HepG2 (cell line): Measurements from ENCODE around the gene DZANK1. TPM values are rescaled to one million over a fixed set of nuclear protein-coding genes. Genes with fewer than 3 reads are reported as not detected.

Source experiments
- ADNP ChIP-seq: sonication (generic); formaldehyde crosslinking; IDR thresholded peaks from 2 replicates; pipeline ENCODE4 v1.4.0; 2020; ENCODE audit warnings: missing genetic modification reagents
- DMTF1 ChIP-seq: sonication (generic); formaldehyde crosslinking; IDR thresholded peaks from 2 replicates; pipeline ENCODE4 v1.4.0; 2020; ENCODE audit warnings: mild to moderate bottlenecking, missing genetic modification reagents
- ELK4 ChIP-seq: sonication (generic); formaldehyde crosslinking; IDR thresholded peaks from 2 replicates; pipeline ENCODE4 v1.9.0; 2021; ENCODE audit warnings: missing genetic modification reagents, borderline replicate concordance
- FOXK2 ChIP-seq: fragments of 450-650 bp; IDR thresholded peaks from 2 replicates; pipeline ENCODE4 v1.6.1; 2016
- MIXL1 ChIP-seq: IDR thresholded peaks from 2 replicates; pipeline ENCODE4 v1.6.1; 2016
- MLX ChIP-seq: IDR thresholded peaks from 2 replicates; pipeline ENCODE4 v1.6.1; 2016
- MXD4 ChIP-seq: IDR thresholded peaks from 2 replicates; pipeline ENCODE4 v1.6.1; 2016; ENCODE audit warnings: mild to moderate bottlenecking, missing biosample characterization, missing genetic modification reagents
- NFYB ChIP-seq: sonication (generic); formaldehyde crosslinking; IDR thresholded peaks from 2 replicates; pipeline ENCODE4 v1.4.0; 2020; ENCODE audit warnings: missing genetic modification reagents
- POGK ChIP-seq: sonication (generic); formaldehyde crosslinking; conservative IDR thresholded peaks from 2 replicates; pipeline ENCODE4 v1.8.0; 2022; ENCODE audit warnings: mild to moderate bottlenecking, moderate library complexity, missing genetic modification reagents
- SMARCE1 ChIP-seq: fragments of 450-650 bp; IDR thresholded peaks from 2 replicates; pipeline ENCODE4 v1.6.1; 2017; ENCODE audit warnings: borderline replicate concordance
- TGIF2 ChIP-seq: IDR thresholded peaks from 2 replicates; pipeline ENCODE4 v1.6.1; 2016; ENCODE audit warnings: control low read depth, missing compliant biosample characterization
- ZFP36L1 ChIP-seq: sonication (generic); formaldehyde crosslinking; IDR thresholded peaks from 2 replicates; pipeline ENCODE4 v1.8.0; 2022; ENCODE audit warnings: mild to moderate bottlenecking, missing genetic modification reagents, moderate library complexity
- ZFP37 ChIP-seq: sonication (generic); formaldehyde crosslinking; IDR thresholded peaks from 2 replicates; pipeline ENCODE4 v1.4.0; 2020; ENCODE audit warnings: missing genetic modification reagents, borderline replicate concordance
- ZFP62 ChIP-seq: sonication (generic); formaldehyde crosslinking; IDR thresholded peaks from 2 replicates; pipeline ENCODE4 v1.4.0; 2020; ENCODE audit warnings: missing genetic modification reagents
- ZNF12 ChIP-seq: sonication (generic); formaldehyde crosslinking; IDR thresholded peaks from 2 replicates; pipeline ENCODE4 v1.5.0; 2020; ENCODE audit warnings: missing genetic modification reagents
- ZNF337 ChIP-seq: sonication (generic); formaldehyde crosslinking; IDR thresholded peaks from 2 replicates; pipeline ENCODE4 v1.5.1; 2020; ENCODE audit warnings: missing genetic modification reagents, low read depth, mild to moderate bottlenecking, borderline replicate concordance
- ZNF343 ChIP-seq: sonication (generic); formaldehyde crosslinking; IDR thresholded peaks from 2 replicates; pipeline ENCODE4 v1.4.0; 2020; ENCODE audit warnings: mild to moderate bottlenecking, missing genetic modification reagents
- ZNF44 ChIP-seq: sonication (generic); formaldehyde crosslinking; IDR thresholded peaks from 2 replicates; pipeline ENCODE4 v1.5.1; 2020; ENCODE audit warnings: mild to moderate bottlenecking, missing genetic modification reagents
- ZNF552 ChIP-seq: sonication (generic); formaldehyde crosslinking; IDR thresholded peaks from 2 replicates; pipeline ENCODE4 v1.9.0; 2022; ENCODE audit warnings: missing genetic modification reagents, mild to moderate bottlenecking, borderline replicate concordance
- ZNF558 ChIP-seq: sonication (generic); formaldehyde crosslinking; IDR thresholded peaks from 2 replicates; pipeline ENCODE4 v1.9.0; 2022; ENCODE audit warnings: mild to moderate bottlenecking, missing genetic modification reagents, borderline replicate concordance
- ZNF564 ChIP-seq: sonication (generic); formaldehyde crosslinking; IDR thresholded peaks from 2 replicates; pipeline ENCODE4 v1.8.1; 2023; ENCODE audit warnings: mild to moderate bottlenecking, missing genetic modification reagents
- ZNF570 ChIP-seq: sonication (generic); formaldehyde crosslinking; IDR thresholded peaks from 2 replicates; pipeline ENCODE4 v1.4.0; 2020; ENCODE audit warnings: mild to moderate bottlenecking, missing genetic modification reagents, borderline replicate concordance
- ZNF629 ChIP-seq: sonication (generic); formaldehyde crosslinking; conservative IDR thresholded peaks from 2 replicates; pipeline ENCODE4 v1.5.0; 2020; ENCODE audit warnings: missing genetic modification reagents
- ZNF850 ChIP-seq: sonication (generic); formaldehyde crosslinking; conservative IDR thresholded peaks from 2 replicates; pipeline ENCODE4 v1.9.0; 2021; ENCODE audit warnings: mild to moderate bottlenecking, missing genetic modification reagents
- polyA plus RNA-seq, 8 experiments: library from polyadenylated mRNA; depleted of rRNA in 3 of 8; stranded (reverse) in 7 of 8; unstranded in 1 of 8; fragments of >200 nt; fragmentation: Illumina TruSeq in 4 of 8; extraction: Trizol in 4 of 8; gene quantifications; 2 replicates each; pipeline versions ENCODE4 v1.2.1 to v1.2.3, GENCODE V29; 2011 to 2016; ENCODE audit warnings: low read depth in 4 of 8, missing spikeins in 1 of 8, mixed read lengths in 1 of 8; ENCODE audit not compliant: insufficient read depth in 1 of 8
- total RNA-seq, 5 experiments: library from RNA; depleted of rRNA; stranded (reverse); fragments of >200 nt; fragmentation: Illumina TruSeq; extraction: Trizol; gene quantifications; 2 replicates each; pipeline ENCODE4 v1.2.3, GENCODE V29; 2016; ENCODE audit warnings: low read depth in 1 of 5

The DZANK1 gene
- total and polyA plus RNA-seq, 2 of the 13 experiments (the other 11 are each of a cell fraction or from before 2014, with no cell fraction given), result 1.6 to 3.2 TPM

- TF ChIP-seq ELK4 (CRISPR knock-in tag) (peak; percentile 15; the same call in 1 of the 2 replicates), ZNF12 (CRISPR knock-in tag) (peak; percentile 99), ZNF337 (CRISPR knock-in tag) (peak; percentile 82; the same call in 1 of the 2 replicates), MXD4 (CRISPR knock-in tag) (peak; percentile 90; the same call in 1 of the 2 replicates), TGIF2 (CRISPR knock-in tag) (peak; percentile 49), ZNF570 (peak; percentile 80; the same call in 1 of the 2 replicates), ZFP37 (CRISPR knock-in tag) (peak; percentile 48), ZNF44 (CRISPR knock-in tag) (peak; percentile 23; the same call in 1 of the 2 replicates), ZNF629 (peak; percentile 16; the same call in 1 of the 2 replicates), ZFP62 (no peak), POGK (CRISPR knock-in tag) (peak; percentile 79; the same call in 1 of the 2 replicates), ZNF552 (CRISPR knock-in tag) (no peak; the same call in 1 of the 2 replicates), ZNF558 (CRISPR knock-in tag) (no peak), ADNP (CRISPR knock-in tag) (no peak), ZNF343 (CRISPR knock-in tag) (peak; percentile 97), ZNF564 (CRISPR knock-in tag) (peak; percentile 91), ZFP36L1 (peak; percentile 79), FOXK2 (0 out of 2 replicates have a peak, but pooled peaks have one; percentile 4), MIXL1 (CRISPR knock-in tag) (peak; percentile 60), NFYB (CRISPR knock-in tag) (peak; percentile 92), SMARCE1 (no peak), ZNF850 (CRISPR knock-in tag) (no peak), MLX (CRISPR knock-in tag) (peak; percentile 51), DMTF1 (CRISPR knock-in tag) (peak; percentile 80)
Observed at GRCh38 chr20:18507218-18508191, 40.7 kb upstream of the DZANK1 start, which contains the start of gene SEC23B (continued).
